Left colon (tissue), 2 donors: ENCODE measurements around the gene PEX3. TPM values are rescaled to one million over a fixed set of nuclear protein-coding genes. Genes with fewer than 3 reads are reported as not detected.

Experiments
- ATAC-seq: fragments of 200-7000 bp; cut with Tn5 transposase; one replicate; pipeline ENCODE4 v1.9.1; 2020; ENCODE audit warnings: mild to moderate bottlenecking, moderate library complexity
- DNase-seq, 2 donors: peaks; one replicate each; pipeline ENCODE4 v3.0.0-alpha.2; 2020
- intact Hi-C, 2 donors: fragments of 100-400 bp; cut with DNase I in 1 of 2; cut with micrococcal nuclease in 1 of 2; formaldehyde crosslinking; loops; one replicate each; pipeline versions ENCODE4 v1.11.2 to v1.14.0; 2022; cut with DNase I, micrococcal nuclease
- long read RNA-seq: library from polyadenylated mRNA; unstranded; transcript quantifications from one replicate; pipeline ENCODE4 v2.0.0, GENCODE V29; 2021
- total RNA-seq, 2 donors: library from RNA; stranded (reverse); fragmentation: NEBNext Ultra II Directional; extraction: Animal tissue kit (Norgen Biotek cat#: 25700); gene quantifications; one replicate each; pipeline ENCODE4 v1.2.1, GENCODE V29; 2021
- donor health status: DM: no; HTN: no; CAD: no.
- donor health status: DM: yes; HTN: yes; CAD: no.

Gene PEX3
- 10 to 100 TPM; 10.4 to 11.2 TPM for total RNA-seq
- long read RNA-seq, transcript PEX3-201 (12 exons, 1,969 nt), result major isoform, 30 of 35 reads
- long read RNA-seq, partial matches to known transcripts, result 2 of 35 reads
- long read RNA-seq, other reads (novel, unspliced or antisense), result 3 of 35 reads

DNA sequence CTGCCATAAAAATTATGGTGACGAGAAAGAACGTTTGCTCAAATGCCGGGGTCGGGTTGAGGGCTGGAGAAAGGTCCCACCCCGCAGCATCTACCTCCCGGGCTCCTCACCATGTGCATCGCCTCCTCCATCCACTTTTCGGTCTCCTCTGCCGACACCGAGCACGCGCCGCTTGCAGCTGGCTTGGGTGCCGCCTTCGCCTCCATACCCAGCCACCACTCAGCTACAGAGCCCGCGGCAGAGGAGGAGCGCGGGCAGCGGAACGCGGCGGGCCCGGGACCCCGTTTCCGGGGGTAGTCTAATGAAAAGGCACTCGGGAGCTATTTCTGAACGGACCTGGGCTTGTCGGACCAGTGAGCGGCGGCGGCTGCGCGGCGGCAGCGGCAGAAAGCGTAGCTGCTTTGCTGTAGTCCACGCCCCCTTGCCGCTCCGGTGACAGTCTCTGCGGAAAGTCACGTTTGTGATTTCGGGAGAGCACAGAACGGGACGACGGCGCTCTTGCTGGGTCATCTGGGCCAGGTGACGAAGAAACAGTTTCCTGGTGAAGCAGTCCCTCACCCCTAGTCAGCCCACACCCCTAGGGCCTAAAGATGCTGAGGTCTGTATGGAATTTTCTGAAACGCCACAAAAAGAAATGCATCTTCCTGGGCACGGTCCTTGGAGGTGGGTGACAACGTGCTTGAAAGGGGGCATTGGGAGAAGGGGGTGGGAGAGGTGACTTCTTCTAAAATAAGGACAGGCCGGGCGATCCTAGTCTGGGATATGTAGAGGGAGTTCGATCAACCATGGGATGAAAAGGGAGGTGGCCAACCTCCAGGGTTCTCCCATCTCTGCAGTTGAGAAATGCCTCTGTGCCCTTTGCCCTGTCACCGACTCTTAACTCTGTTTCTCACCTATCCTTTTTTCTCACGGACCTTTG, at the start of gene PEX3, which contains the start of gene ADAT2:
Gene PEX3 (plus strand): TSS at position 353 of the 919 bp plus-strand sequence. CDS start 238 bp downstream, at position 591.
Gene ADAT2 (minus strand): TSS at position 243 of the 919 bp plus-strand sequence. CDS start 37 bp downstream, at position 206.
- DNase-seq (peak; percentile 94 to 95), ATAC-seq (peak; percentile 98)
- intact Hi-C loops, result no loop called here

- no peak for ATAC-seq
- DNase-seq, result no peak
- intact Hi-C loops, result no loop called here
These were observed 49.5 kb upstream of the PEX3 start for GRCh38 chr6:143401068-143401446.

DNA sequence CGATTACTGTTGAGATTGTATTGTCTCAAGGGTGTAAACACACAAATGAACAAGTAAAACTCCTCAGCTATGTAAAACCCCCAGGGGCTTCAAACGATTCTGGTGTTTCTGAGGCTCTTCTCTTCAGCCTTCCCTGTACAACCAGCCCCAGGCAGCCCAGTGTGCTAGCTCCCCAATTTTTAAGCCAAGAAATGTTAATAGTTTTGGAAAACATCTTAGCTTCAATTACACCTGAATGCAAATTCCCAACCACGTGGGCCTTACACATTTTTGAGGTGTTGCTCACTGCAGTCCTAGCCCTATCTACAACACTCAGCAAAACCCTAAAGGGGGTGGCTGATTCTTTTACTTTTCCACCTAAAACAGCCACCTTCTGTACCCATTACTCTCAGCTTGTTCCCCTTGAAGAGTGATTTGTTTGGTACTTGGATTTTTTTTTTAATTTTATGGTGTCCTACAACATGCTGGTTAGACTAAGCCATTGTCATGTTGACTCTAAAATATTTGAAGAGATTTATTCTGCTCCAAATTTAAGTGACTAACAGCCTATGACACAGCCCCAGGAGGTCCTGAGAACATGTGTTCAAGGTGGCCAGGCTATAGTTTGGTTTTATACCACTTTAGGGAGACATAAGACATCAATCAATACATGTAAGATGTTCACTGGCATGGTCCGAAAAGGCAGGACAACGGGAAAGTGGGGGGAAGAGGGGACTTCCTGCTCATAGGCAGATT, 48.8 kb upstream of the PEX3 start:
- no peak for DNase-seq
- intact Hi-C loops, result no loop called here
- ATAC-seq, result no peak

GRCh38 chr6:143402721-143403336, 47.8 kb upstream of the PEX3 start:
- intact Hi-C loops, result no loop called here
- DNase-seq, result no peak
- ATAC-seq, result no peak

- intact Hi-C loops, result no loop called here
- DNase-seq, result no peak
- no peak for ATAC-seq
These were observed 45.0 kb upstream of the PEX3 start for GRCh38 chr6:143405373-143406154.

GRCh38 chr6:143406673-143407072, 43.9 kb upstream of the PEX3 start:
- no peak for DNase-seq
- intact Hi-C loops, result no loop called here
- no peak for ATAC-seq

- DNase-seq, result no peak
- no peak for ATAC-seq
- intact Hi-C loops, result no loop called here
These were observed 42.3 kb upstream of the PEX3 start for GRCh38 chr6:143408151-143408786.

DNA sequence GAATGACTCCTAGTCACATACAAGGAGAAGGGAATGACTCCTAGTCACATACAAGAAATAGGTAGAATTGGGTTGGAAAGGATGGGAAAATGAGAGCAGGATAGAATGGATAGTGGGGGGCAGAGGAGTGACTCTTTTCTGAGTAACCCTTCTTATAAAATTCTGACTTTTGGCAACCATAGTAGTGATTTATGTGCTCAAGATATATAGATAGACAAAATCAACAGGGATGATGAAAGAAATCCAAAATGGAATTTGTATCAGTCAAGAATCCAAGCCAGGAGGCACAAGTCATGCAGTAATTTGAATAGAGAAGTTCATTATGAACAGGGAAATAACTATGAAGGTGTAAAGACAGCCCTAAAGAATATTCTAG, 41.8 kb upstream of the PEX3 start:
- ATAC-seq (no peak), DNase-seq (no peak)
- intact Hi-C loops, result no loop called here

DNA sequence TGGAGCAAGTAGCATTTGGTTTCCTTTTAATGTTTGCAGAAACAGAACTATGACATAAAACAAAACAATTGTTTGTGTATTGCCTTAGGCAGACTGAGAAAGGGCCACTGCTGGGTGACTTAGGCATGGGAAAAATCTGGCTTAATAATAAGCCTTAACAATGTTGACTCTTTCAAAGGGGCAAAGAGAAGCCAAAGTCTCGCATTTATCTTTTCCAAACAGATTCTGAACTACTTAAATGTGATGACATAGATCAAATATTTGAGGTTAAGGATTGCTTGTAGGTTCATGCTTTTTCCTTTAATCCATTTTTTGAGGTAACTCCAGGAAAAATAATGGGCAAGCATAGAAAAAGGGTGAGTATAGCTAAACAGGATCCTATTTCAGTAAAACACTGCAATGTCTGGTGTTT, 39.7 kb upstream of the PEX3 start:
- ATAC-seq (no peak), DNase-seq (no peak)
- intact Hi-C loops, result no loop called here

DNA sequence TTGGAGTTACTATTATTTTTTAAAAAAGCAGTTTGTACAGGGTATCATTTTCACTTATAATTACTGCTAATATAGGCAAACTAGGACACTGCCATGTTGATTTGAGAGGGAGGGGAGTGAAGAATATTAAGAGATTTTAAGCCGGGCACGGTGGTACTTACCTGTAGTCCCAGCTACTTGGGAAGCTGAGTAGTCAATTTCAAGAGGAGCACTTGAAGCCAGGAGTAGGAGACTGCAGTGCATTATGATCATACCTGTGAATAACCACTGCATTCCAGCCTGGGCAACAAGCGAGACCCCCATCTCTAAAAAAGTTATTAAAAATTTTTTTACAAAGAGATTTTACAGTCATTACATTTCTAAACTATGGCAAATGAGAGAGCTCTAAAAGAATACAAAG, 35.8 kb upstream of the PEX3 start:
- DNase-seq (no peak), ATAC-seq (no peak)
- intact Hi-C loops, result no loop called here

DNA sequence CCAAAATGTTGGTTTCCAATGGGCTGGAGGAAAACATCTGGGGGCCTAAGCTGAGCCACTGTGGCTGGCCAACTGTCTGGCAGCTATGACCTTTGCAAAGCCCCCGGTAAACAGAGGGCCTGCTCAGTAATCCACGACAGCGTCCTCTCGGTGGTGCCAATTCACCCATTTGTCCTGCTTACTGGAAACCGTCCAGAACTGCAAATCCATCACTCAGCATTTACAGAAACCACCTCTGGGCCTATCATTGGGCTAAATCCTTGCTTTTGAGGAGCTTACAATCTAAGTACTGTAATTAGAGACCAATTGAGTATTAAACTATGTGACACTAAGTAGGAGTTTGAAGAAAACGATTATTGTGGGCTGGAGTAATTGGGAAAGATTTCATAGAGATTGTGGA, 31.1 kb upstream of the PEX3 start:
- DNase-seq, result no peak
- no peak for ATAC-seq
- intact Hi-C loops, result no loop called here

DNA sequence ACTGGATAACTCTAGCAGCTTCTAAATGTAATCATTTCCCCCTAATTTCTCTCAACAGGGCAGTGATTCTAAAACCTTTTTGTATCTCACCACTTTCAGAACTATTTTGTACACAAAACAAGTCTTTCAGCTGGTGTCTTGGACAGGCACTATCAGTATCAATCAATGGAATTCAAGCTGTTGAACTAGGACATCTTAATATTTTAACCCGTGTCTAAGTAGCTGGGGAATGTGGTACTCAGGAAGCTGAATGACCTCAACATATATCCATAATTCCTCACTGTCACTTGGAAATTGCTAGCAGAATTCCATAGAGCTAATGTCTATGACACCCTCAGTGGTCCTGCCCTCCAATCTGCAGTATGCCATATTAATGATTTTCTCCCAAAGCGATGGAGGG, 24.6 kb upstream of the PEX3 start:
- ATAC-seq (no peak), DNase-seq (no peak)
- intact Hi-C loops, result loop anchor here in 1 of 2 donors (2.0 to 10.0 kb wide), 2 partner anchors 733 to 951 kb away; no protein-coding TSS in a partner anchor

GRCh38 chr6:143427109-143427817, 23.3 kb upstream of the PEX3 start:
- intact Hi-C loops, result loop anchor here in 1 of 2 donors (2.0 to 10.0 kb wide), 2 partner anchors 734 to 952 kb away; no protein-coding TSS in a partner anchor
- DNase-seq (peak; percentile 32 to 69), ATAC-seq (peak; percentile 94)

DNA sequence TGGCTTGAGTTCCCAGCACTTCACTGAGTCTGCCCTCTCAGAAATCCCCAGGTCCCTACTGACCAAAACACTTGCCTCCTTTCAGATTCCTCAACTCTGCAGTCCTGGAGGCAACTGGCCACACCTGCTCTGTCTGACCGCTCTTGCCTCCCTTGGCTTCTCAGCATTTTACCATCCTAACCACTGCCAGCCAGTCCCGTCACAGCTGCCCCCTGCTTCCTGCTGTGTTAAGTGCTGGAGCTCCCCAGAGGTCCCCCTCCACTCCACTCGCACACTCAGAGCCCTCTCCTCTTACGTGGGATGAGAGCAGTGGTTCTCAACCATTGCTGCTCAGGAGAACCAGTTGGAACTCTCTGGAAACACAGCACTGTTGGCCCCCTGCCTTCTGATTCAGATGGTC, 20.6 kb upstream of the PEX3 start:
- ATAC-seq, result no peak
- DNase-seq, result no peak
- intact Hi-C loops, result loop anchor here in 1 of 2 donors (10.0 kb wide), 1 partner anchor 955 kb away; no protein-coding TSS in a partner anchor

DNA sequence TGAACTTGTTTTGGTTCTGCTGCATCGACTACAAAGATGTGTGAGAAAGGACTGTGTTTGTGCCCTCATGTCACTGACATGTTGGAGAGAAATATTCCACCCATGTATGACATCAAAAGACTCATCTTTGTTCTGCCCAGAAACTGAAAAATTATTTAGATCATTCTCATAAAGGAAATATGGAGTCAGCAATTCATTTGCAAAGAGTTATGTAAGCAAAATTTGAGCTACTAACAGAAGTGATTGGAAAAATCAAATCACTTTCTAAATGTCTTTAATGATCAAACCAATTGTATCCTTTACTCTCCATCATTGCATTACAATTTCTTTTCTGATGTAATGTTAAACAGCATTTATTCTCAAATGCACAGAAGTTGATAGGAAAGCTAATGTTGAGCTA, 19.4 kb upstream of the PEX3 start:
- intact Hi-C loops, result no loop called here
- ATAC-seq (no peak), DNase-seq (no peak)

DNA sequence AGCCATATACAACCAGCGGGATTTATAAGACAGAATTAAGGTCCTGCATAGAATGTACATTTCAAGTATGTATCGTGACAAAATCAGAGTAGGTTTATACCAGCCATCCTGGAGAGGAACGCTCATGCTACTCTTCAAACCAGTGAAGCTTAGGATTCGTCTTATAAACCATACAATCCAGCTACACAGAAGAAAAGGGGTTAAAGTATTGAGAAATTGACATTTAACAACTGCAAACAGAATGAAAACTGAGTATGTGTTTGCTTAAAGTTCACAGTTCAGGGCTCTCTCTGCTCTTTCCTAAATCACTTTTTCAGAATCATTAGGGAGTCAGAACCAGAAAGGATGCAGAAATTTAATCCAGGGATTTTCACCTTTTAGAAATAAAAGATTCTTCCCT, 18.0 kb upstream of the PEX3 start:
- intact Hi-C loops, result no loop called here

GRCh38 chr6:143441010-143441409, 9.6 kb upstream of the PEX3 start:
- intact Hi-C loops, result no loop called here
- ATAC-seq, result no peak
- DNase-seq, result no peak

More for the DNA sequence above, 18.0 kb upstream of the PEX3 start:
- DNase-seq, result no peak
- ATAC-seq, result no peak
